Erythroblast (primary cell): ENCODE results near the gene CPM.

Experiments
- DNase-seq, 2 experiments: peaks; one replicate each; lab custom pipeline; 2025; lab: John Stamatoyannopoulos, UW
- GATA1 ChIP-seq: IDR thresholded peaks from 2 replicates; pipeline ENCODE4 v1.6.1; 2011; ENCODE audit warnings: low read depth, mild to moderate bottlenecking, control low read depth, low read length, moderate library complexity
- POLR2A ChIP-seq: IDR thresholded peaks from 2 replicates; pipeline ENCODE4 v1.6.1; 2011; ENCODE audit warnings: mild to moderate bottlenecking, low read length

CPM gene

GRCh38 chr12:68891141-68891540 is 41.8 kb downstream of the CPM start:
- DNase-seq = no peak
- TF ChIP-seq POLR2A = no peak
- TF ChIP-seq GATA1 = no peak

GRCh38 chr12:68890701-68891113 is 42.3 kb downstream of the CPM start:
- TF ChIP-seq GATA1 (no peak), POLR2A (no peak)
- no peak for DNase-seq

DNA sequence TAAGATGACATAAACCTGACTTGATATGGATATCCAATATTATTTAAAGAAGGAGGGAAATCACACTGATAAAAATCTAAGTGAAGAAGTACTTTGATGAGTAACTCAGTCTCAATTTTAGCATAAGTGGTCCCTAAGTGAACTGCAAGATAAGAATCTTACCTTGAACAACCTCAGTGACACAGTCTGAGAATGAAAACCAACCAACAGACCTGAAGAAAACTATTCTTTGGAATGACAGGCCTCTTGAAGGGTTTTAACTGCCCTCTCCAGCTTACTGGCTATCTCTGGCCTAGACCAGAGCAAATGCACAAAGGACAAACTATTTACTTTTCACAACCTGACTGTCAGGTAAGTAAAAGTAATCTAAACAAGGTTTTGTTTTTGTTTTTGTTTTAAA is 44.7 kb downstream of the CPM start:
- DNase-seq = no peak
- TF ChIP-seq POLR2A = no peak
- no peak for TF ChIP-seq GATA1

GRCh38 chr12:68887641-68888040 is 45.3 kb downstream of the CPM start:
- no peak for DNase-seq
- TF ChIP-seq POLR2A = no peak
- no peak for TF ChIP-seq GATA1

- no peak for TF ChIP-seq POLR2A
- TF ChIP-seq GATA1 = no peak
- DNase-seq = no peak
Observed at GRCh38 chr12:68886636-68887572, 46.1 kb downstream of the CPM start.

GRCh38 chr12:68885381-68885780 is 47.6 kb downstream of the CPM start:
- TF ChIP-seq GATA1 (no peak), POLR2A (no peak)
- DNase-seq = no peak

DNA sequence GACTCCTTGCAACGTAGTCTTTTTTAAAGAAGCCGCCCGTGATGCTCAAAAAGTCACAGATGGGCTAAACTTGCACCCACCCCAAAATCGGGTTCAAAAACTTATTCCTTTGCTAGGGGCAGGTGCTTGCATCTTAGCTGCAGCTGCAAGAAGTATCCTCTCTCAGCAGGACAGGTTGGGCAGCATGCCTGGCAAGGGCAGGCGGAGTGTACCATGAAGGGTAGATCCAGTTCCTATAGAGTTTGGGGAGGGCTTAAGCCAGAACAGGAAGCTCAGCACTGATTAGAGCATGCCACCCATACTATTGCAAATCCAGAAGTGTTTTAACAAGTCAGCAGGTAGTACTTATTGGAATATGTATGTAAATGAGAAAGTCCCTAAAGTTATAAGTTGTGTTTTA is 48.7 kb downstream of the CPM start:
- no peak for DNase-seq
- TF ChIP-seq POLR2A (no peak), GATA1 (no peak)

GRCh38 chr12:68883151-68883550 is 49.8 kb downstream of the CPM start:
- no peak for DNase-seq
- no peak for TF ChIP-seq GATA1
- no peak for TF ChIP-seq POLR2A

DNA sequence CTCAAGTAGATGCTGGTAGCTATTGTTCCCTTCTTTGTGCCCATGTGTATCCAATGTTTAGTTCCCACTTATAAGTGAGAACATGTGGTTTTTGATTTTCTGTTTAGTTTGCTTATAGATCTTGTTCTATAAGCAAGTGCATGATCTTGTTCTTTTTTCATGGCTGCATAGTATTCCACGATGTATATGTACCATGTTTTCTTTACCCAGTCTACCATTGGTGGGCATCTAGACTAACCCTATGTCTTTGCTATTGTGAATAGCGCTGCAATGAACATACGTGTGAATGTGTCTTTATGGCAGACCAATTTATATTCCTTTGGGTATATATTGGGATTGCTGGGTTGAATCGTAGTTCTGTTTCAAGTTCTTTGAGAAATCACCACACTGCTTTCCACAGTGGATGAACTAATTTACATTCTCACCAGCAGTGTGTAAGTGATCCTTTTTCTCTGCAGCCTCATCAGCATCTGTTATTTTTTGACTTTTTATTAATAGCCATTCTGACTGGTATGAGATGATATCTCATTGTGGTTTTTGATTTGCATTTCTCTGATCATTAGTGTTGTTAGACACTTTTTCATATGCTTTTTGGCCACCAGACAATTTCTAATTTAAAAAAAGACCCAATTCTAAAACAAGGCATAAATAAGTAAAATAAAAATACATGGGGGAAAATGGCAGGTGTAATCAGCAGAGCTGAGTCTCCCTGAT is 50.6 kb downstream of the CPM start:
- TF ChIP-seq GATA1 (no peak), POLR2A (no peak)
- no peak for DNase-seq

- DNase-seq = no peak
Observed at GRCh38 chr12:68880660-68881325, 52.2 kb downstream of the CPM start.

GRCh38 chr12:68878846-68879245 is 54.1 kb downstream of the CPM start:
- no peak for TF ChIP-seq POLR2A
- TF ChIP-seq GATA1 = no peak
- DNase-seq = no peak

More at GRCh38 chr12:68880660-68881325, 52.2 kb downstream of the CPM start:
- TF ChIP-seq GATA1 = no peak
- TF ChIP-seq POLR2A = no peak

- DNase-seq = no peak
- TF ChIP-seq GATA1 (no peak), POLR2A (no peak)
Observed at GRCh38 chr12:68878283-68878682, 54.7 kb downstream of the CPM start.

GRCh38 chr12:68877583-68877982 is 55.4 kb downstream of the CPM start:
- TF ChIP-seq GATA1 (no peak), POLR2A (no peak)
- DNase-seq = no peak

- no peak for TF ChIP-seq GATA1
- no peak for TF ChIP-seq POLR2A
- DNase-seq = no peak
Observed at GRCh38 chr12:68876461-68876860, 56.5 kb downstream of the CPM start.

DNA sequence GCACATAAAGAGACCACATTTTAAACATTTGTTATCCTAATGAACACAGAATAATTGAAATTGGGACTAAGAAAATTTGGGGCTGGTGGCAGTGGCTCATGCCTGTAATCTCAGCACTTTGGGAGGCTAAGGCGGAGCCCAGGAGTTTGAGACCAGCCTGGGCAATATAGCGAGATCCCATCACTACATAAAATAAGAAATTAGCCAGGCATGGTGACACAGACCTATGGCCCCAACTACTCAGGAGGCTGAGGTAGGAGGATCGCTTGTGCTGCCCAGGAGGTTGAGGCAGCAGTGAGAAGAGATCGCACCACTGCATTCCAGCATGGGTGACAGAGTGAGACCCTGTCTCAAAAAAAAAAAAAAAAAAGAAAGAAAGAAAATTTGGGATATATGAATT is 59.7 kb downstream of the CPM start:
- DNase-seq = no peak
- TF ChIP-seq POLR2A (no peak), GATA1 (no peak)
